SU-DHL-6 (cell line): ENCODE measurements around the gene MTX3.

Source experiments
- H2AFZ ChIP-seq: fragments of 200-600 bp; sonication (generic); 2 replicates; pipeline ENCODE4 v1.6.1; 2014; ENCODE audit warnings: low read depth, mild to moderate bottlenecking, moderate library complexity, mixed read lengths, antibody characterized with exemption, low read length; ENCODE audit not compliant: severe bottlenecking
- H3F3A ChIP-seq: fragments of 200-600 bp; shearing (Covaris generic); 2 replicates; pipeline ENCODE4 v1.6.0; 2016; ENCODE audit warnings: antibody characterized with exemption, mild to moderate bottlenecking; ENCODE audit not compliant: insufficient read depth
- H3K27ac ChIP-seq: fragments of 200-600 bp; sonication (generic); 2 replicates; pipeline ENCODE4 v1.5.1; 2016; ENCODE audit warnings: low read depth, mild to moderate bottlenecking, low read length, moderate library complexity, mixed read lengths
- H3K27me3 ChIP-seq: fragments of 200-600 bp; sonication (generic), shearing (Covaris generic); 2 replicates; pipeline ENCODE4 v1.6.0; 2014; ENCODE audit warnings: mild to moderate bottlenecking, low read length
- H3K36me3 ChIP-seq: fragments of 200-600 bp; sonication (generic); 2 replicates; pipeline ENCODE4 v1.6.1; 2014; ENCODE audit warnings: mild to moderate bottlenecking, low read length, mixed read lengths
- H3K4me2 ChIP-seq: fragments of 300-600, 200-600 bp; shearing (Covaris generic), sonication (generic); 2 replicates; pipeline ENCODE4 v1.6.0; 2014; ENCODE audit warnings: low read length, low read depth, mild to moderate bottlenecking; ENCODE audit not compliant: poor library complexity, severe bottlenecking
- H3K4me3 ChIP-seq: fragments of 200-600 bp; sonication (generic); 2 replicates; pipeline ENCODE4 v1.5.1; 2014; ENCODE audit warnings: antibody characterized with exemption, low read length, mild to moderate bottlenecking, mixed read lengths; ENCODE audit not compliant: insufficient read depth, poor library complexity, severe bottlenecking
- H3K79me2 ChIP-seq: fragments of 200-600 bp; sonication (generic); 2 replicates; pipeline ENCODE4 v1.6.1; 2014; ENCODE audit warnings: mild to moderate bottlenecking, low read length, moderate library complexity; ENCODE audit not compliant: insufficient read depth
- H3K9ac ChIP-seq: fragments of 200-600 bp; sonication (generic); 2 replicates; pipeline ENCODE4 v1.7.0; 2014; ENCODE audit warnings: mild to moderate bottlenecking, low read length
- H3K9me2 ChIP-seq: fragments of 200-600 bp; sonication (generic); replicated peaks from 2 replicates; pipeline ENCODE4 v1.6.1; 2014; ENCODE audit warnings: low read length; ENCODE audit not compliant: insufficient read depth
- H3K9me3 ChIP-seq: fragments of 200-600 bp; sonication (generic); 2 replicates; pipeline ENCODE4 v1.6.1; 2014; ENCODE audit warnings: low read length, mixed read lengths; ENCODE audit not compliant: insufficient read depth
- H4K20me1 ChIP-seq: fragments of 200-600 bp; sonication (generic); 2 replicates; pipeline ENCODE4 v1.6.1; 2014; ENCODE audit warnings: low read depth, mild to moderate bottlenecking, antibody characterized with exemption, low read length, moderate library complexity, mixed read lengths
- CTCF ChIP-seq: fragments of 200-600 bp; sonication (generic); IDR thresholded peaks from one replicate; pipeline ENCODE4 v1.5.1; 2017; ENCODE audit warnings: antibody characterized with exemption, mild to moderate bottlenecking, low read length, moderate library complexity; ENCODE audit not compliant: insufficient read depth, poor library complexity, severe bottlenecking
- EZH2phosphoT487 ChIP-seq: fragments of 200-600 bp; sonication (generic), shearing (Covaris generic); conservative IDR thresholded peaks from 2 replicates; pipeline ENCODE4 v1.6.1; 2018; ENCODE audit warnings: mild to moderate bottlenecking, antibody characterized with exemption, low read length, moderate library complexity, mixed read lengths

The MTX3 gene

GRCh38 chr5:79982136-79982535, 8.9 kb downstream of the MTX3 start:
- Histone ChIP-seq H3K9me2 (no peaks in the 10 kb centered on the region), H3K4me3 (no peak overlapping the region), H4K20me1 (no peaks in the 10 kb centered on the region), H3K36me3 (peaks cover 43% of the 10 kb centered on the region; the same call in 1 of the 2 replicates), H3K27me3 (no peaks in the 10 kb centered on the region), H3K79me2 (no peaks in the 10 kb centered on the region), H3K4me2 (peak overlapping the region; percentile 94), H3K9me3 (no peaks in the 10 kb centered on the region), H3K27ac (peak overlapping the region; percentile 90), H3K9ac (peak overlapping the region; percentile 7; the same call in 1 of the 2 replicates), H3F3A (peaks cover 38% of the 10 kb centered on the region), H2AFZ (no peak overlapping the region)
- TF ChIP-seq CTCF (no peak), EZH2phosphoT487 (no peak)

GRCh38 chr5:79976759-79977515, 14.1 kb downstream of the MTX3 start:
- no peak overlapping the region for H3K27ac ChIP-seq
- TF ChIP-seq CTCF (no peak), EZH2phosphoT487 (no peak)

GRCh38 chr5:79975422-79975821, 15.6 kb downstream of the MTX3 start:
- H3K36me3 ChIP-seq, result peaks cover 18% of the 10 kb centered on the region; the same call in 1 of the 2 replicates
- no peak overlapping the region for H3K27ac ChIP-seq
- H3K9me3 ChIP-seq, result no peaks in the 10 kb centered on the region
- no peaks in the 10 kb centered on the region for H3K79me2 ChIP-seq
- H3K4me2 ChIP-seq, result no peak overlapping the region
- peaks cover 15% of the 10 kb centered on the region for H3F3A ChIP-seq
- no peaks in the 10 kb centered on the region for H3K9me2 ChIP-seq
- H2AFZ ChIP-seq, result no peak overlapping the region
- no peaks in the 10 kb centered on the region for H4K20me1 ChIP-seq
- H3K9ac ChIP-seq, result no peak overlapping the region
- TF ChIP-seq EZH2phosphoT487 (no peak), CTCF (no peak)
- no peak overlapping the region for H3K4me3 ChIP-seq
- no peaks in the 10 kb centered on the region for H3K27me3 ChIP-seq

More at GRCh38 chr5:79976759-79977515, 14.1 kb downstream of the MTX3 start:
- no peak overlapping the region for H3K9ac ChIP-seq
- no peak overlapping the region for H2AFZ ChIP-seq
- H3K4me3 ChIP-seq, result no peak overlapping the region
- peaks cover 19% of the 10 kb centered on the region; the same call in 1 of the 2 replicates for H3K36me3 ChIP-seq
- no peaks in the 10 kb centered on the region for H4K20me1 ChIP-seq
- H3F3A ChIP-seq, result peaks cover 20% of the 10 kb centered on the region
- H3K9me2 ChIP-seq, result no peaks in the 10 kb centered on the region
- no peaks in the 10 kb centered on the region for H3K9me3 ChIP-seq
- H3K79me2 ChIP-seq, result no peaks in the 10 kb centered on the region
- no peak overlapping the region for H3K4me2 ChIP-seq
- no peaks in the 10 kb centered on the region for H3K27me3 ChIP-seq
